Activated CD8-positive, alpha-beta memory T cell treated with anti-CD3 and anti-CD28 coated beads, Interleukin-2, amount 50 U/mL, for 48 hours (primary cell): ENCODE measurements around the gene TMOD2.

Source experiments
- DNase-seq: peaks from one replicate; pipeline ENCODE4 v3.0.0-alpha.2; 2020

TMOD2 gene

DNA sequence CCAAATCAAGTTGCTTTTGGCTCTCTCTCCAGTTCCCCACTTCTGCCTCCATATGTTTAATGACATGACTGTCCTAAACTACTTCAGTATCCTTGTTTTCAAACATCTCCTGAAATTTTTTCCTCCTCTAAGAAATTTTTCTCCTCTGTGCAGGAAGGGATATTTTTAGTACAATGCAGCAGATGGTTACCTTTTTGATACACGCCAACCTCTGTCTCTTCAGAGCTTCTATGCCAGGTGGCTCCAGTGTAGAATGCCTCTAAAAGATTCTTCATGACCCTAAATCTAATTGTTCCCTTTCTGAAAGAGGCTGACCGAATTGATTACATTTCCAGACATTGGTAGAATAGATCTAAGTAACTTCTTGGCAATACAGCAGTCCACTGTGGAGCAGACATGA, 111.7 kb downstream of the TMOD2 start:
- no peak for DNase-seq

DNA sequence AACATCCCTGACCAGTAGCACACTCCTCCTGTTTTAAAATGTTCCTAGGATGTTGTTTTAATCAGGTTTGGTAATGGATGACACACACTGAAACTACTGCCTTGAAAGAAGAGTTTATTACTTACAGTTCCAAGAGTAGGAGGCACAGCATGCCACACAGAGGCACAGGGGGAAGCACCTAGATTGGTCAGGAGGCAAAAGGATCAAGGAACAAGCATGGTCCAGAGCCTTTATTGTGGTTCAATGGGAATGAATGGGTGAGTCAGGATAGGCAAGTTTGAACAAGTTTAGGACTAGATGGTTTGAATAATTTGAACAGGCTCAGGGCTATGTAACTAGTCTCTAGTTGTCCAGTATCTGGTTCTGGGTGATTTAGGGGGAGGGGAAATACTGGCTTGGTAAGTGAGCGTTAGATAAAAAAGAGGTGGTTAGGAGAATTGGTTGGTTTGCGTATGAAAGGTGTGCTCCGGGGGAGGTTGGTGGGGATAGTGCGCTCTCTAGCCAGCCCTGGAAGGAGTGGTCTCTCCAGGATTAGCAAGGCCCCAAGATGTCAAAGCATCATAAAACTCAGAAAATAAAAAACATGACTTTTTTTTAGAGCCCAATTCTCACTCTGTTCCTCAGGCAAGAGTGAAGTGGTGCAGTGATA, 113.1 kb downstream of the TMOD2 start:
- no peak for DNase-seq

DNA sequence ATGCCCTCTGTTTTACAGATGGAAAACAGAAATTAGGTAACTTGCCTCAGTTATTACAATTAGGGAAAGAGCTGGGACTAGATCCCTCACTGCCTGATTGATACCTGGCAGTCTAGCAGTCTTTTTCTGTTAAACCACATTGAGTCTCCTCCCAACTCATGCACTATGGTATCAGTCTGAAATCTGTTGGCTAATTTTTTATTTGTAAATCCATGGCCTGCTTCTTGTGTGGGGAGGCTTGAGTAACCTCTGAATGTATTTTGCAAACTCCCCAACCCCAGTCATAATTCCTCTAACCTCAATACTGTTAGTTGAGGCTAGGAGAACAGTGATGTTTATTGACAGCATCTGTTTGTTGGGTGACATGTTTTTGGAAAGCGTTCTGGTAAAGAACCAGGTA, 113.9 kb downstream of the TMOD2 start:
- no peak for DNase-seq
